Neuronal stem cell (in vitro differentiated cells): ENCODE measurements around the gene KCNQ1.

Source experiments
- DNase-seq: peaks from one replicate; pipeline ENCODE4 v3.0.0-alpha.2; 2013; ENCODE audit warnings: low spot score
- H2AFZ ChIP-seq: one replicate; pipeline ENCODE4 v1.6.1; 2013; ENCODE audit warnings: mild to moderate bottlenecking, low read length, inconsistent platforms
- H2AK5ac ChIP-seq: 2 replicates; pipeline ENCODE4 v1.6.1; 2013; ENCODE audit warnings: low read depth, mild to moderate bottlenecking, inconsistent platforms, low read length, moderate library complexity, mixed read lengths
- H2BK120ac ChIP-seq: 2 replicates; pipeline ENCODE4 v1.6.1; 2013; ENCODE audit warnings: low read depth, mild to moderate bottlenecking, inconsistent platforms, low read length, moderate library complexity, mixed read lengths
- H2BK12ac ChIP-seq: one replicate; pipeline ENCODE4 v1.6.1; 2013; ENCODE audit warnings: low read length, inconsistent platforms
- H2BK15ac ChIP-seq: 2 replicates; pipeline ENCODE4 v1.6.1; 2013; ENCODE audit warnings: mild to moderate bottlenecking, low read length, inconsistent platforms, mixed read lengths
- H2BK5ac ChIP-seq: one replicate; pipeline ENCODE4 v1.6.1; 2013; ENCODE audit warnings: inconsistent platforms, mild to moderate bottlenecking, low read length, moderate library complexity
- H3K14ac ChIP-seq: one replicate; pipeline ENCODE4 v1.6.1; 2013; ENCODE audit warnings: low read length, inconsistent platforms
- H3K18ac ChIP-seq: 2 replicates; pipeline ENCODE4 v1.6.1; 2013; ENCODE audit warnings: low read length, inconsistent platforms
- H3K23ac ChIP-seq: 2 replicates; pipeline ENCODE4 v1.6.1; 2013; ENCODE audit warnings: low read depth, mild to moderate bottlenecking, mixed read lengths, low read length, inconsistent platforms; ENCODE audit not compliant: poor library complexity
- H3K27ac ChIP-seq: replicated peaks from 3 replicates; pipeline ENCODE4 v1.5.1; 2013; ENCODE audit warnings: low read length, inconsistent platforms
- H3K27me3 ChIP-seq, 3 experiments: 2 replicates each; pipeline ENCODE4 v1.6.1; 2013; ENCODE audit warnings: low read length in 3 of 3, mild to moderate bottlenecking in 2 of 3, inconsistent platforms in 1 of 3, low read depth in 1 of 3, mixed read lengths in 1 of 3, moderate library complexity in 1 of 3; ENCODE audit not compliant: control insufficient read depth in 3 of 3, insufficient read depth in 3 of 3
- H3K36me3 ChIP-seq, 2 donors: replicated peaks in 1 of 2; 2 replicates each; pipeline ENCODE4 v1.6.1; 2013; ENCODE audit warnings: low read length in 2 of 2; ENCODE audit not compliant: control insufficient read depth in 2 of 2, insufficient read depth in 2 of 2
- H3K4ac ChIP-seq: 2 replicates; pipeline ENCODE4 v1.6.1; 2013; ENCODE audit warnings: inconsistent platforms, mild to moderate bottlenecking, low read length, moderate library complexity
- H3K4me1 ChIP-seq, 2 donors: 1 replicate in 1 of 2; 2 replicates in 1 of 2; pipeline ENCODE4 v1.6.1; 2013; ENCODE audit warnings: low read length in 2 of 2, low read depth in 1 of 2; ENCODE audit not compliant: control insufficient read depth in 2 of 2, insufficient read depth in 1 of 2
- H3K4me2 ChIP-seq: one replicate; pipeline ENCODE4 v1.6.1; 2013; ENCODE audit warnings: mild to moderate bottlenecking, low read length, inconsistent platforms; ENCODE audit not compliant: insufficient read depth, poor library complexity, severe bottlenecking
- H3K4me3 ChIP-seq, 2 donors: 2 replicates each; pipeline ENCODE4 v1.5.1; 2013; ENCODE audit warnings: low read length in 2 of 2, mild to moderate bottlenecking in 2 of 2, inconsistent platforms in 1 of 2, moderate library complexity in 1 of 2
- H3K79me1 ChIP-seq: one replicate; pipeline ENCODE4 v1.6.1; 2013; ENCODE audit warnings: low read depth, mild to moderate bottlenecking, inconsistent platforms, low read length, moderate library complexity
- H3K9ac ChIP-seq: one replicate; pipeline ENCODE4 v1.6.1; 2013; ENCODE audit warnings: mild to moderate bottlenecking, low read depth, low read length, inconsistent platforms; ENCODE audit not compliant: poor library complexity
- H3K9me3 ChIP-seq, 2 donors: replicated peaks in 1 of 2; 2 replicates each; pipeline versions ENCODE3 to v1.6.1; 2013; ENCODE audit warnings: low read length in 2 of 2, mild to moderate bottlenecking in 2 of 2, inconsistent platforms in 1 of 2, low read depth in 1 of 2, mixed read lengths in 1 of 2, moderate library complexity in 1 of 2; ENCODE audit not compliant: control insufficient read depth in 2 of 2, insufficient read depth in 1 of 2
- H4K8ac ChIP-seq: one replicate; pipeline ENCODE4 v1.6.1; 2013; ENCODE audit warnings: low read depth, mild to moderate bottlenecking, inconsistent platforms, low read length, moderate library complexity
- H4K91ac ChIP-seq: one replicate; pipeline ENCODE4 v1.6.1; 2013; ENCODE audit warnings: low read length, low read depth, mild to moderate bottlenecking, inconsistent platforms; ENCODE audit not compliant: poor library complexity
- WGBS, 2 donors: extraction: QIAGEN DNeasy Blood & Tissue Kit; methylation state at CpG; one replicate each; pipeline ENCODE4 v1.1.7; 2013; ENCODE audit warnings: missing lambda C conversion rate in 2 of 2, mixed read lengths in 1 of 2; ENCODE audit not compliant: insufficient read length in 2 of 2, insufficient replicate concordance in 1 of 2; ENCODE audit errors: extremely low coverage in 2 of 2; 5-methylcytosine and 5-hydroxymethylcytosine counted together

The KCNQ1 gene

GRCh38 chr11:2838676-2839294 lies 394.0 kb downstream of the KCNQ1 start:
- Histone ChIP-seq H3K4me1 (peaks cover 37 to 40% of the 10 kb centered on the region in 2 donors), H2AK5ac (peak overlapping the region; percentile 100), H3K79me1 (peaks cover 1% of the 10 kb centered on the region), H3K9me3 (no peaks in the 10 kb centered on the region), H2BK120ac (peak overlapping the region; percentile 70), H3K4me3 (no peak overlapping the region), H4K91ac (peak overlapping the region; percentile 83), H3K14ac (peak overlapping the region; percentile 97), H3K9ac (no peak overlapping the region), H3K4me2 (no peak overlapping the region), H3K27ac (no peak overlapping the region), H3K36me3 (no peaks in the 10 kb centered on the region), H2BK5ac (peak overlapping the region; percentile 85), H2BK12ac (peak overlapping the region; percentile 99), H3K18ac (peak overlapping the region; percentile 94), H4K8ac (no peak overlapping the region), H2AFZ (no peak overlapping the region), H3K4ac (peak overlapping the region; percentile 97), H2BK15ac (peak overlapping the region; percentile 100), H3K23ac (peak overlapping the region; percentile 77), H3K27me3 (peaks cover 0 to 52% (median 2%) of the 10 kb centered on the region in 3 experiments)
- DNase-seq: no peak
- no CpG with 5 or more reads among the region's 25 CpGs for WGBS, 2 donors

- Histone ChIP-seq H2BK5ac (peak overlapping the region; percentile 85), H3K4me2 (peak overlapping the region; percentile 15), H3K18ac (peak overlapping the region; percentile 94), H3K9ac (peak overlapping the region; percentile 68), H3K27ac (no peak overlapping the region), H2AK5ac (peak overlapping the region; percentile 100), H3K9me3 (no peaks in the 10 kb centered on the region), H3K36me3 (no peaks in the 10 kb centered on the region), H3K27me3 (peaks cover 0 to 52% (median 2%) of the 10 kb centered on the region in 3 experiments), H3K4me3 (no peak overlapping the region), H3K23ac (peak overlapping the region; percentile 77), H2AFZ (peak overlapping the region; percentile 46), H3K14ac (peak overlapping the region; percentile 97), H2BK120ac (peak overlapping the region; percentile 70), H3K4ac (peak overlapping the region; percentile 97), H4K91ac (peak overlapping the region; percentile 83), H3K79me1 (no peaks in the 10 kb centered on the region), H2BK15ac (peak overlapping the region; percentile 100), H4K8ac (no peak overlapping the region), H3K4me1 (peaks cover 37 to 40% of the 10 kb centered on the region in 2 donors), H2BK12ac (peak overlapping the region; percentile 99)
- no CpG with 5 or more reads among the region's 23 CpGs for WGBS, 2 donors
- DNase-seq: no peak
Measured at GRCh38 chr11:2839395-2839943, 394.7 kb downstream of the KCNQ1 start.

- Histone ChIP-seq H3K36me3 (no peaks in the 10 kb centered on the region), H3K9ac (no peak overlapping the region), H2BK15ac (peak overlapping the region; percentile 77), H3K9me3 (no peaks in the 10 kb centered on the region), H2BK12ac (no peak overlapping the region), H3K4me1 (peaks cover 30 to 35% of the 10 kb centered on the region in 2 donors), H2AK5ac (peak overlapping the region; percentile 92), H2AFZ (no peak overlapping the region), H2BK5ac (peak overlapping the region; percentile 27), H2BK120ac (no peak overlapping the region), H3K27me3 (peaks cover 0 to 44% (median 2%) of the 10 kb centered on the region in 3 experiments), H4K8ac (no peak overlapping the region), H3K4ac (no peak overlapping the region), H3K23ac (peak overlapping the region; percentile 56), H3K14ac (no peak overlapping the region), H3K27ac (no peak overlapping the region), H3K18ac (peak overlapping the region; percentile 89), H3K4me3 (no peak overlapping the region), H3K79me1 (no peaks in the 10 kb centered on the region), H3K4me2 (no peak overlapping the region), H4K91ac (no peak overlapping the region)
- DNase-seq: no peak
- no CpG with 5 or more reads among the region's 26 CpGs for WGBS, 2 donors
Measured at GRCh38 chr11:2841411-2842190, 396.8 kb downstream of the KCNQ1 start.

- Histone ChIP-seq H3K4me3 (no peak overlapping the region), H3K9ac (peak overlapping the region; percentile 13), H2BK120ac (peak overlapping the region; percentile 41), H2BK5ac (peak overlapping the region; percentile 97), H3K4me2 (no peak overlapping the region), H3K27me3 (peaks cover 0 to 47% (median 2%) of the 10 kb centered on the region in 3 experiments), H3K4me1 (peaks cover 22 to 25% of the 10 kb centered on the region in 2 donors), H3K79me1 (peaks cover 5% of the 10 kb centered on the region), H3K36me3 (no peaks in the 10 kb centered on the region), H4K91ac (no peak overlapping the region), H2BK12ac (peak overlapping the region; percentile 18), H3K23ac (peak overlapping the region; percentile 51), H3K9me3 (no peaks in the 10 kb centered on the region), H4K8ac (no peak overlapping the region), H3K27ac (no peak overlapping the region), H2AK5ac (peak overlapping the region; percentile 3), H3K14ac (peak overlapping the region; percentile 1), H2AFZ (no peak overlapping the region), H3K4ac (no peak overlapping the region), H3K18ac (peak overlapping the region; percentile 60), H2BK15ac (peak overlapping the region; percentile 3)
- no peak for DNase-seq
- no CpG with 5 or more reads among the region's 16 CpGs for WGBS, 2 donors
Measured at GRCh38 chr11:2842876-2843275, 398.1 kb downstream of the KCNQ1 start.
